GM23248 (cell line): ENCODE measurements around the gene CDC27. TPM values are rescaled to one million over a fixed set of nuclear protein-coding genes. Genes with fewer than 3 reads are reported as not detected.

ENCODE experiments used
- DNase-seq: peaks from one replicate; pipeline ENCODE4 v3.0.0-alpha.2; 2015
- H2AFZ ChIP-seq: fragments of 200-600 bp; sonication (generic); 2 replicates; pipeline ENCODE4 v1.6.1; 2016; ENCODE audit warnings: antibody characterized with exemption
- H3F3A ChIP-seq: fragments of 200-600 bp; sonication (generic); 2 replicates; pipeline ENCODE4 v1.6.1; 2016; ENCODE audit warnings: mild to moderate bottlenecking, antibody characterized with exemption, mixed run types; ENCODE audit not compliant: insufficient read depth
- H3K27ac ChIP-seq: fragments of 200-600 bp; sonication (generic); 2 replicates; pipeline ENCODE4 v1.5.1; 2016; ENCODE audit warnings: mild to moderate bottlenecking
- H3K27me3 ChIP-seq: fragments of 200-600 bp; sonication (generic); replicated peaks from 2 replicates; pipeline ENCODE4 v1.6.1; 2016; ENCODE audit warnings: mild to moderate bottlenecking; ENCODE audit not compliant: insufficient read depth
- H3K36me3 ChIP-seq: fragments of 200-600 bp; sonication (generic); 2 replicates; pipeline ENCODE4 v1.6.1; 2016; ENCODE audit warnings: low read depth, mild to moderate bottlenecking
- H3K4me1 ChIP-seq: fragments of 200-600 bp; sonication (generic); 2 replicates; pipeline ENCODE4 v1.6.1; 2016; ENCODE audit warnings: mild to moderate bottlenecking; ENCODE audit not compliant: insufficient read depth
- H3K4me2 ChIP-seq: fragments of 200-600 bp; sonication (generic); one replicate; pipeline ENCODE4 v1.6.1; 2016; ENCODE audit warnings: mild to moderate bottlenecking; ENCODE audit not compliant: unreplicated experiment
- H3K4me3 ChIP-seq: fragments of 200-600 bp; sonication (generic); 2 replicates; pipeline ENCODE4 v1.5.1; 2016; ENCODE audit warnings: mild to moderate bottlenecking
- H3K79me2 ChIP-seq: fragments of 200-600 bp; sonication (generic); 2 replicates; pipeline ENCODE4 v1.6.1; 2016; ENCODE audit warnings: mild to moderate bottlenecking; ENCODE audit not compliant: insufficient read depth
- H3K9ac ChIP-seq: fragments of 200-600 bp; sonication (generic); 2 replicates; pipeline ENCODE4 v1.6.1; 2016; ENCODE audit warnings: mild to moderate bottlenecking
- H3K9me2 ChIP-seq: fragments of 200-600 bp; sonication (generic); 2 replicates; pipeline ENCODE4 v1.6.1; 2016; ENCODE audit warnings: mixed run types, mild to moderate bottlenecking, moderate library complexity; ENCODE audit not compliant: insufficient read depth
- H3K9me3 ChIP-seq: fragments of 200-600 bp; sonication (generic); one replicate; pipeline ENCODE4 v1.6.1; 2017; ENCODE audit warnings: low read depth
- H4K20me1 ChIP-seq: fragments of 200-600 bp; sonication (generic); 2 replicates; pipeline ENCODE4 v1.6.0; 2016; ENCODE audit not compliant: insufficient read depth
- EZH2 ChIP-seq: fragments of 200-600 bp; sonication (generic); IDR thresholded peaks from 2 replicates; pipeline ENCODE4 v1.6.1; 2018; ENCODE audit warnings: antibody characterized with exemption, mild to moderate bottlenecking; ENCODE audit not compliant: insufficient read depth, poor library complexity, severe bottlenecking
- EZH2phosphoT487 ChIP-seq: fragments of 200-600 bp; sonication (generic); IDR thresholded peaks from 2 replicates; pipeline ENCODE4 v1.6.1; 2018; ENCODE audit warnings: antibody characterized with exemption, moderate library complexity, mild to moderate bottlenecking, low read depth; ENCODE audit not compliant: insufficient read depth
- WGBS, 2 experiments: methylation state at CpG; one replicate each; pipeline ENCODE4 v1.1.6; 2015 to 2017; ENCODE audit warnings: low lambda C conversion rate in 2 of 2, low coverage in 1 of 2; ENCODE audit errors: missing lambda C conversion rate in 2 of 2; 5-methylcytosine and 5-hydroxymethylcytosine counted together
- in situ Hi-C: fragments of 300-500 bp; cut with MboI; formaldehyde crosslinking; loops from 2 replicates; pipeline ENCODE4 v1.15.0; 2020
- polyA plus RNA-seq: library from polyadenylated mRNA; unstranded; fragments of >200 nt; fragmentation: Nextera tagmentation; extraction: Ambion mirVana; gene quantifications from 2 replicates; pipeline ENCODE4 v1.2.1, GENCODE V29; 2016
- total RNA-seq: library from RNA; depleted of rRNA; stranded (reverse); fragments of >200 nt; shearing (Covaris generic); gene quantifications from 2 replicates; pipeline ENCODE4 v1.2.3, GENCODE V29; 2014

CDC27 gene
- total and polyA plus RNA-seq, 2 experiments from 2014 or later: 91.5 to 106 TPM

GRCh38 chr17:47222047-47222446, 33.0 kb upstream of the CDC27 start:
- no peak for DNase-seq
- 96% methylated on average over 4 of the region's 4 CpGs for WGBS, 2 experiments
- H2AFZ ChIP-seq: no peak overlapping the region
- H3K9me3 ChIP-seq: no peaks in the 10 kb centered on the region
- H3K36me3 ChIP-seq: no peaks in the 10 kb centered on the region
- H3K9me2 ChIP-seq: no peaks in the 10 kb centered on the region
- H3K27me3 ChIP-seq: no peaks in the 10 kb centered on the region
- H3K79me2 ChIP-seq: no peaks in the 10 kb centered on the region
- H3K4me1 ChIP-seq: peaks cover 18% of the 10 kb centered on the region
- peaks cover 12% of the 10 kb centered on the region for H3F3A ChIP-seq
- in situ Hi-C loops: no loop called here
- TF ChIP-seq EZH2phosphoT487 (no peak), EZH2 (no peak)
- H3K4me3 ChIP-seq: no peak overlapping the region
- no peak overlapping the region for H3K27ac ChIP-seq
- no peak overlapping the region for H3K4me2 ChIP-seq
- no peak overlapping the region for H3K9ac ChIP-seq
- H4K20me1 ChIP-seq: no peaks in the 10 kb centered on the region

DNA sequence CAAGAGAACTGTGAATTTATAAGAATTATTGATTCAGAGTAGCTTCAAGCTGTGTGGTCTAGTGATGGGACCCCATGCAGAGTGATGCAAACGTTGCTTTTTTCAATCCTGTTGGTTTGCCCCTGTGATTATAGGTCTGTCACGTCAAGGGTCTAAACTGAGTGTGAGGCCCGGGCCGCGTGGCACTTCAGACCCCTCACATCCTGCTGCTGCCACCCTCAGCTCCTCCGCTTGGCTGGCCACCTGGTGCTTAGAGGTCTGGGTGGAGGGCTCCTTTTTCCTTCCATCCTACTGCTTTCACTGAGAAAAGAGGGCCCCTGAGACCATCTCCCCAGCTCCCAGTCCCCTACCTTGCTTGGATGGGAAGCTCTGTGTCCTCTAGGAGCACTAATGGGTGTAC, 32.1 kb upstream of the CDC27 start:
- WGBS, 2 experiments: 86 to 87% methylated on average over 6 of the region's 6 CpGs
- Histone ChIP-seq H3K4me1 (peaks cover 16% of the 10 kb centered on the region), H3K9ac (no peak overlapping the region), H4K20me1 (no peaks in the 10 kb centered on the region), H3K27ac (no peak overlapping the region), H3K4me2 (no peak overlapping the region), H3F3A (peaks cover 8% of the 10 kb centered on the region), H3K4me3 (no peak overlapping the region), H3K9me2 (no peaks in the 10 kb centered on the region), H3K79me2 (no peaks in the 10 kb centered on the region), H3K36me3 (no peaks in the 10 kb centered on the region), H3K9me3 (no peaks in the 10 kb centered on the region), H3K27me3 (no peaks in the 10 kb centered on the region), H2AFZ (no peak overlapping the region)
- DNase-seq: no peak
- no peak for TF ChIP-seq EZH2phosphoT487
- TF ChIP-seq EZH2: no peak
- in situ Hi-C loops: no loop called here

DNA sequence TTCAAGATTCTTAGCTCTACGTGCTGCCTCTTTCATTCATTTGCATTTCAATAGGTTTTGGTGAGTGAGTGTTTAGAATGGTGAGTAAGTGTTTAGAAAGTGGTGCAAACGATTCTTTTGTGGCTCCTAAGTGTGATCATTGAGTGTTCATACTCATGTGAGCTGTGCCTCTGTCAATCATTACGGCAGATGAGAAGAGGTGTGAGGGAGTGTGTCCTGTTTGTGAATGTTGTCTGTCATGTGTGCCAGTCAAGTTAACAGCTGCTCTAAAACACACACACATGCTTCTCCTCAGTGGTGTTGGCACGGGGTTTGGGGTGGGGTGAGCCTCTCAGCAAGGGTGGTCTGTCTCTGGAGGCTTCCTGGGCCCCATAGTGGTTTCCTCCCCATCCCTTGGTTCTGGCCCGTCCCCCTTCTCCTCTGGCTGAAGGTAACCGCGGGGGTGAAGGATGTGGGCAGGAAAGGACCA, 31.5 kb upstream of the CDC27 start:
- H3K27me3 ChIP-seq: no peaks in the 10 kb centered on the region
- no peaks in the 10 kb centered on the region for H4K20me1 ChIP-seq
- H3K4me3 ChIP-seq: no peak overlapping the region
- no peak overlapping the region for H3K27ac ChIP-seq
- H3F3A ChIP-seq: peaks cover 2% of the 10 kb centered on the region; the same call in 1 of the 2 replicates
- no peak overlapping the region for H3K9ac ChIP-seq
- H3K9me2 ChIP-seq: no peaks in the 10 kb centered on the region
- no peak for TF ChIP-seq EZH2
- TF ChIP-seq EZH2phosphoT487: no peak
- H3K4me1 ChIP-seq: peaks cover 10% of the 10 kb centered on the region
- no peaks in the 10 kb centered on the region for H3K9me3 ChIP-seq
- H3K36me3 ChIP-seq: no peaks in the 10 kb centered on the region
- WGBS, 2 experiments: 67 to 70% methylated on average over 7 of the region's 7 CpGs
- in situ Hi-C loops: no loop called here
- no peak overlapping the region for H3K4me2 ChIP-seq
- H2AFZ ChIP-seq: no peak overlapping the region
- no peak for DNase-seq
- H3K79me2 ChIP-seq: no peaks in the 10 kb centered on the region

GRCh38 chr17:47219621-47220475, 30.8 kb upstream of the CDC27 start:
- Histone ChIP-seq H3K4me2 (no peak overlapping the region), H3K36me3 (no peaks in the 10 kb centered on the region)
- in situ Hi-C loops: no loop called here

More at GRCh38 chr17:47219621-47220475, 30.8 kb upstream of the CDC27 start:
- Histone ChIP-seq H3K79me2 (no peaks in the 10 kb centered on the region), H2AFZ (no peak overlapping the region), H3K4me3 (no peak overlapping the region), H3K27ac (no peak overlapping the region), H3K9me2 (no peaks in the 10 kb centered on the region), H3F3A (no peaks in the 10 kb centered on the region), H3K9ac (no peak overlapping the region), H3K4me1 (peaks cover 3% of the 10 kb centered on the region), H4K20me1 (no peaks in the 10 kb centered on the region), H3K9me3 (no peaks in the 10 kb centered on the region), H3K27me3 (no peaks in the 10 kb centered on the region)
- TF ChIP-seq EZH2phosphoT487 (no peak), EZH2 (no peak)
- 91 to 93% methylated on average over 21 of the region's 21 CpGs for WGBS, 2 experiments
- DNase-seq: no peak
